Testis (tissue), 3 donors: Measurements from ENCODE around the gene SLC9A9. TPM values are rescaled to one million over a fixed set of nuclear protein-coding genes. Genes with fewer than 3 reads are reported as not detected.
"Not testable (repeated sequence)": the region's sequence is repeated elsewhere in the genome, so short reads cannot be mapped to it uniquely, and the experiment has no call there.

ENCODE experiments used
- DNase-seq: peaks from one replicate; pipeline ENCODE4 v3.0.0-alpha.2; 2019
- H3K27ac ChIP-seq, 2 donors: fragments of 200-600 bp; sonication (generic); one replicate each; pipeline ENCODE4 v1.5.1; 2019
- H3K27me3 ChIP-seq: fragments of 200-600 bp; sonication (generic); one replicate; pipeline ENCODE4 v1.5.1; 2019
- H3K36me3 ChIP-seq: fragments of 200-600 bp; sonication (generic); one replicate; pipeline ENCODE4 v1.5.1; 2017; ENCODE audit warnings: low read depth; ENCODE audit errors: missing control alignments
- H3K4me1 ChIP-seq: fragments of 200-600 bp; sonication (generic); one replicate; pipeline ENCODE4 v1.5.1; 2019
- H3K4me3 ChIP-seq, 2 donors: fragments of 200-600 bp; sonication (generic); one replicate each; pipeline ENCODE4 v1.5.1; 2017 to 2019
- H3K9me3 ChIP-seq: fragments of 200-600 bp; sonication (generic); one replicate; pipeline ENCODE4 v1.5.1; 2017
- POLR2A ChIP-seq: fragments of 450-650 bp; IDR thresholded peaks from one replicate; pipeline ENCODE4 v1.6.1; 2017; ENCODE audit warnings: antibody characterized with exemption, mild to moderate bottlenecking, moderate library complexity
- WGBS, 2 donors: methylation state at CpG; one replicate each; pipeline ENCODE4 v1.1.5; 2018; 5-methylcytosine and 5-hydroxymethylcytosine counted together
- intact Hi-C: fragments of 100-400 bp; cut with DNase I; formaldehyde crosslinking; loops from one replicate; pipeline ENCODE4 v1.15.1; 2023; ENCODE audit warnings: low total_unique reads
- polyA plus RNA-seq: library from polyadenylated mRNA; stranded (reverse); fragments of 350-450 nt; fragmentation: Illumina TruSeq; extraction: RNeasy Lipid Tissue Mini Kit (QIAGEN cat#74804); gene quantifications from one replicate; pipeline ENCODE4 v1.2.3, GENCODE V29; 2014; ENCODE audit warnings: low read depth, low replicate concordance; ENCODE audit not compliant: insufficient read depth
- total RNA-seq, 2 donors: library from RNA; depleted of rRNA; stranded (reverse); fragments of >200 nt; gene quantifications; one replicate each; pipeline ENCODE4 v1.2.3, GENCODE V29; 2016
- TF ChIP-seq, protein P1 (sequence below), 3 experiments: fragments of 450-650 bp in 2 of 3; fragments of 200-600 bp in 1 of 3; sonication (generic) in 1 of 3; IDR thresholded peaks; one replicate each; pipeline ENCODE4 v1.5.1; 2016 to 2019; ENCODE audit warnings: antibody characterized with exemption in 3 of 3, mild to moderate bottlenecking in 2 of 3, moderate library complexity in 1 of 3

The SLC9A9 gene
- total and polyA plus RNA-seq, 3 donors from 2014 or later = 2.7 to 6.6 (median 4.3) TPM

DNA sequence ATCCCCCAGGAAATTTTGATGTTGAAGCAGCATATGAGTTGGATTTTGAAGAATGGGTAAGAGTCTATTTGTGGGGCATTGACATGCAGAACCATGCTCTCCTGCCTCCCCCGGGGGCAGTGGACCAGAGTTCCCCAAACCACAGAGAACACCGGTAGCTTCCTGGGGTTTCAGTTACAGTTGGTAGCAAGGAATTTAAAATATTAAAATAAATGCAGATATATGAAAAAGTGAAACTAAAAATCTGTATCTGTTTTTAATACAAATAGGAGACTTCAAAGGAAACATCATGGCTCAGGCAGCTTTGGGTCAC, 37.4 kb downstream of the SLC9A9 start:
- DNase-seq = no peak
- H3K4me3 ChIP-seq = no peak overlapping the region
- H3K27ac ChIP-seq = no peak overlapping the region
- H3K9me3 ChIP-seq = no peaks in the 10 kb centered on the region
- WGBS, 2 donors = 72 to 81% methylated on average over 2 of the region's 2 CpGs
- H3K27me3 ChIP-seq = no peaks in the 10 kb centered on the region
- intact Hi-C loops = no loop called here
- TF ChIP-seq POLR2A = no peak
- TF ChIP-seq, protein P1, sequence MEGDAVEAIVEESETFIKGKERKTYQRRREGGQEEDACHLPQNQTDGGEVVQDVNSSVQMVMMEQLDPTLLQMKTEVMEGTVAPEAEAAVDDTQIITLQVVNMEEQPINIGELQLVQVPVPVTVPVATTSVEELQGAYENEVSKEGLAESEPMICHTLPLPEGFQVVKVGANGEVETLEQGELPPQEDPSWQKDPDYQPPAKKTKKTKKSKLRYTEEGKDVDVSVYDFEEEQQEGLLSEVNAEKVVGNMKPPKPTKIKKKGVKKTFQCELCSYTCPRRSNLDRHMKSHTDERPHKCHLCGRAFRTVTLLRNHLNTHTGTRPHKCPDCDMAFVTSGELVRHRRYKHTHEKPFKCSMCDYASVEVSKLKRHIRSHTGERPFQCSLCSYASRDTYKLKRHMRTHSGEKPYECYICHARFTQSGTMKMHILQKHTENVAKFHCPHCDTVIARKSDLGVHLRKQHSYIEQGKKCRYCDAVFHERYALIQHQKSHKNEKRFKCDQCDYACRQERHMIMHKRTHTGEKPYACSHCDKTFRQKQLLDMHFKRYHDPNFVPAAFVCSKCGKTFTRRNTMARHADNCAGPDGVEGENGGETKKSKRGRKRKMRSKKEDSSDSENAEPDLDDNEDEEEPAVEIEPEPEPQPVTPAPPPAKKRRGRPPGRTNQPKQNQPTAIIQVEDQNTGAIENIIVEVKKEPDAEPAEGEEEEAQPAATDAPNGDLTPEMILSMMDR (IDR thresholded peaks at IDR 0.05) = no peak
- peaks cover 4% of the 10 kb centered on the region for H3K4me1 ChIP-seq
- no peaks in the 10 kb centered on the region for H3K36me3 ChIP-seq

GRCh38 chr3:143810166-143810952, 37.9 kb downstream of the SLC9A9 start:
- Histone ChIP-seq H3K4me1 (peaks cover 4% of the 10 kb centered on the region), H3K27ac (no peak overlapping the region), H3K36me3 (no peaks in the 10 kb centered on the region), H3K4me3 (no peak overlapping the region), H3K27me3 (no peaks in the 10 kb centered on the region), H3K9me3 (no peaks in the 10 kb centered on the region)
- WGBS, 2 donors = 77 to 86% methylated on average over 2 of the region's 2 CpGs
- no peak for TF ChIP-seq POLR2A
- TF ChIP-seq, protein P1 (IDR thresholded peaks at IDR 0.05) = no peak
- no peak for DNase-seq
- intact Hi-C loops = no loop called here

GRCh38 chr3:143809121-143809621, 39.1 kb downstream of the SLC9A9 start:
- no peaks in the 10 kb centered on the region for H3K9me3 ChIP-seq
- peak overlapping the region in 1 of 2 donors; percentile 0 for H3K27ac ChIP-seq
- whole genome bisulfite sequencing, 2 donors = 29 to 43% methylated on average over 3 of the region's 3 CpGs
- no peaks in the 10 kb centered on the region for H3K27me3 ChIP-seq
- H3K4me3 ChIP-seq = no peak overlapping the region
- intact Hi-C loops = no loop called here
- H3K36me3 ChIP-seq = no peaks in the 10 kb centered on the region
- TF ChIP-seq, protein P1 (IDR thresholded peaks at IDR 0.05) = no peak
- TF ChIP-seq POLR2A = no peak
- H3K4me1 ChIP-seq = peaks cover 4% of the 10 kb centered on the region
- no peak for DNase-seq

GRCh38 chr3:143808030-143808429, 40.2 kb downstream of the SLC9A9 start:
- intact Hi-C loops = no loop called here
- WGBS, 2 donors = 70 to 76% methylated on average over 2 of the region's 2 CpGs
- TF ChIP-seq, protein P1 (IDR thresholded peaks at IDR 0.05) = no peak
- no peak for TF ChIP-seq POLR2A
- Histone ChIP-seq H3K4me3 (no peak overlapping the region), H3K27me3 (no peaks in the 10 kb centered on the region), H3K36me3 (no peaks in the 10 kb centered on the region), H3K27ac (no peak overlapping the region), H3K9me3 (no peaks in the 10 kb centered on the region), H3K4me1 (peaks cover 4% of the 10 kb centered on the region)
- no peak for DNase-seq

DNA sequence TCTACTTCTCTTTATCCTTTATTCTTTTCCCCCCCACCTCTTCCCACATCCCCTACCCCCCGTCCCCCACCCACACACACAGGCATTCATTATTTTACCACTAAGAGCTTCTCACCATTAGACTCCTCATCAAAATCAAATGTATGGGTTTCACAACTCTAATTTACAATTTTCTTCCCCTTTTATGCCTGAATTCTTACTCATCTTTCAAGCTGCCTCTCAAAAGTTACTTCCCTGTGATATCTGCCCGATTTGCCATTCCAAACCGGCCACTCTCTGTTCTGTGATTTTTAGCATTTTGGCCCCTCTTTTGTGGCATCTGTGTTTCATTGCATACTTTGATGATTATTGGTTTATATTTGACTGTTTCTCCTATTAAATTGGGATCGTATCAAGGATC, 42.2 kb downstream of the SLC9A9 start:
- Histone ChIP-seq H3K4me3 (no peak overlapping the region), H3K36me3 (no peaks in the 10 kb centered on the region), H3K27me3 (no peaks in the 10 kb centered on the region), H3K27ac (no peak overlapping the region), H3K4me1 (peaks cover 4% of the 10 kb centered on the region), H3K9me3 (no peaks in the 10 kb centered on the region)
- 87 to 92% methylated on average over 4 of the region's 4 CpGs for WGBS, 2 donors
- DNase-seq = no peak
- TF ChIP-seq, protein P1 (IDR thresholded peaks at IDR 0.05) = no peak
- no peak for TF ChIP-seq POLR2A
- intact Hi-C loops = no loop called here

GRCh38 chr3:143805476-143805875, 42.8 kb downstream of the SLC9A9 start:
- H3K4me3 ChIP-seq, H3K27me3 ChIP-seq, DNase-seq, H3K27ac ChIP-seq, intact Hi-C loops, H3K36me3 ChIP-seq, H3K9me3 ChIP-seq, H3K4me1 ChIP-seq: not testable (repeated sequence)
- 87 to 91% methylated on average over 7 of the region's 7 CpGs for WGBS, 2 donors

- H3K27ac ChIP-seq, H3K36me3 ChIP-seq, H3K27me3 ChIP-seq, intact Hi-C loops, H3K4me3 ChIP-seq, H3K9me3 ChIP-seq, H3K4me1 ChIP-seq: not testable (repeated sequence)
- DNase-seq = peak; percentile 67
- WGBS, 2 donors = 51 to 55% methylated on average over 5 of the region's 5 CpGs
Observed at GRCh38 chr3:143801046-143801445, 47.2 kb downstream of the SLC9A9 start.
